GM12878 (cell line): ENCODE data around the gene KCTD12. TPM values are rescaled to one million over a fixed set of nuclear protein-coding genes. Genes with fewer than 3 reads are reported as not detected.

Experiments used
- ATAC-seq: fragments of 200-7000 bp; cut with Tn5 transposase; 3 replicates; pipeline ENCODE4 v1.9.1; 2020; ENCODE audit warnings: mild to moderate bottlenecking, moderate library complexity
- BruUV-seq: library from RNA; stranded (reverse); fragments of 400-500 nt; replicated peaks from 2 replicates; lab custom pipeline; 2021; lab: Mats Ljungman, UMichigan
- CTCF ChIA-PET: fragments of 300-600 bp; sonication (Branson Sonifier 250); formaldehyde crosslinking; extraction: SDS; loops from one replicate; lab custom pipeline; 2021; ENCODE audit warnings: inconsistent platforms; lab: Yijun Ruan, JAX
- POLR2A ChIA-PET: fragments of 350-600 bp; formaldehyde crosslinking; extraction: SDS; loops from one replicate; lab custom pipeline; 2021; ENCODE audit warnings: inconsistent platforms; lab: Charles Lee
- RAD21 ChIA-PET: fragments of 300-600 bp; sonication (Branson Sonifier 250); formaldehyde crosslinking; loops from one replicate; lab custom pipeline; 2023; ENCODE audit warnings: antibody characterized with exemption; ENCODE audit not compliant: unreplicated experiment; lab: Charles Lee
- SMC1A ChIA-PET: fragments of 300-600 bp; sonication (Branson Sonifier 250); formaldehyde crosslinking; loops from one replicate; lab custom pipeline; 2023; ENCODE audit not compliant: unreplicated experiment, uncharacterized antibody; lab: Charles Lee
- DNase-seq: peaks from one replicate; pipeline ENCODE4 v3.0.0-alpha.2; 2011; ENCODE audit warnings: low read depth, low spot score
- FAIRE-seq: peaks from 3 replicates; lab custom pipeline; 2011; peaks lifted over from hg19 to GRCh38; lab: Jason Lieb, UNC
- H2AFZ ChIP-seq: 2 replicates; pipeline ENCODE4 v1.6.0; 2011; ENCODE audit warnings: low read depth, low read length, control low read depth; ENCODE audit not compliant: control insufficient read depth
- H3K27ac ChIP-seq: 2 replicates; pipeline ENCODE4 v1.5.1; 2011; ENCODE audit warnings: control low read depth; ENCODE audit not compliant: control insufficient read depth, insufficient read depth
- H3K27me3 ChIP-seq, 2 experiments: replicated peaks in 1 of 2; 2 replicates each; pipeline versions ENCODE4 v1.6.0 to v1.6.1; 2011; ENCODE audit warnings: low read length in 1 of 2; ENCODE audit not compliant: control insufficient read depth in 2 of 2, insufficient read depth in 2 of 2
- H3K36me3 ChIP-seq, 2 experiments: 2 replicates each; pipeline ENCODE4 v1.5.1; 2011; ENCODE audit warnings: low read length in 1 of 2; ENCODE audit not compliant: control insufficient read depth in 2 of 2, insufficient read depth in 2 of 2
- H3K4me1 ChIP-seq: 2 replicates; pipeline ENCODE4 v1.6.1; 2011; ENCODE audit warnings: mild to moderate bottlenecking, low read length, moderate library complexity, mixed read lengths; ENCODE audit not compliant: control insufficient read depth, insufficient read depth
- H3K4me2 ChIP-seq: 2 replicates; pipeline ENCODE4 v1.6.0; 2011; ENCODE audit warnings: control low read depth; ENCODE audit not compliant: control insufficient read depth, insufficient read depth
- H3K4me3 ChIP-seq: fragments of 200-600 bp; sonication (generic); 2 replicates; pipeline ENCODE4 v1.5.1; 2016
- H3K79me2 ChIP-seq: 2 replicates; pipeline ENCODE4 v1.6.0; 2011; ENCODE audit warnings: low read length; ENCODE audit not compliant: control insufficient read depth, insufficient read depth
- H3K9ac ChIP-seq: 2 replicates; pipeline ENCODE4 v1.8.0; 2011; ENCODE audit warnings: low read length, control low read depth, mixed read lengths; ENCODE audit not compliant: control insufficient read depth, insufficient read depth
- H3K9me3 ChIP-seq: replicated peaks from 3 replicates; pipeline ENCODE4 v1.5.1; 2011; ENCODE audit warnings: mild to moderate bottlenecking, low read length; ENCODE audit not compliant: control insufficient read depth, insufficient read depth
- H4K20me1 ChIP-seq: 2 replicates; pipeline ENCODE4 v1.6.0; 2011; ENCODE audit not compliant: control insufficient read depth, insufficient read depth
- EGR1 ChIP-seq, 2 experiments: IDR thresholded peaks; 1 replicate in 1 of 2; 2 replicates in 1 of 2; pipeline ENCODE4 v1.6.1; 2011 to 2012; ENCODE audit warnings: low read depth in 2 of 2, low read length in 2 of 2, borderline replicate concordance in 1 of 2, mild to moderate bottlenecking in 1 of 2, moderate library complexity in 1 of 2
- WGBS: methylation state at CpG from one replicate; pipeline ENCODE4 v1.1.6; 2016; ENCODE audit warnings: low lambda C conversion rate; ENCODE audit not compliant: insufficient replicate concordance, insufficient coverage; ENCODE audit errors: missing lambda C conversion rate; 5-methylcytosine and 5-hydroxymethylcytosine counted together
- in situ Hi-C: fragments of 300-500 bp; cut with MboI; formaldehyde crosslinking; loops from 9 replicates; pipeline ENCODE4 v1.14.3; 2018; ENCODE audit warnings: mixed read lengths
- intact Hi-C: fragments of 100-400 bp; cut with micrococcal nuclease; formaldehyde crosslinking; loops from one replicate; pipeline ENCODE4 v1.14.2; 2022; ENCODE audit not compliant: unreplicated experiment
- polyA plus RNA-seq, 11 experiments: library from polyadenylated mRNA; depleted of rRNA in 4 of 11; unstranded in 6 of 11; stranded (reverse) in 5 of 11; fragments of >200 nt; fragmentation: Nextera tagmentation in 4 of 11; fragmentation: Illumina TruSeq in 1 of 11; extraction: Ambion mirVana in 4 of 11; extraction: Trizol in 1 of 11; gene quantifications; 1 replicate in 1 of 11; 2 replicates in 10 of 11; pipeline versions ENCODE4 v1.2.1 to v1.2.3, GENCODE V29; 2011 to 2016; ENCODE audit warnings: inconsistent platforms in 2 of 11, missing spikeins in 2 of 11, low read depth in 1 of 11
- total RNA-seq, 4 experiments: library from RNA; depleted of rRNA in 3 of 4; stranded (reverse); fragments of >200 nt in 3 of 4; fragmentation: Illumina TruSeq in 1 of 4; extraction: Trizol in 1 of 4; gene quantifications; 2 replicates each; pipeline versions ENCODE4 v1.2.1 to v1.2.3, GENCODE V29; 2013 to 2021
- TF ChIP-seq, protein P1 (sequence below): IDR thresholded peaks from 2 replicates; pipeline ENCODE4 v1.6.1; 2012; ENCODE audit warnings: improper control_type of control experiment, low read depth, low read length; ENCODE audit not compliant: insufficient replicate concordance

The KCTD12 gene
- total and polyA plus RNA-seq, 10 of the 15 experiments (the other 5 are each of a cell fraction or from before 2014, with no cell fraction given) = 0.24 to 2.9 (median 0.92) TPM

DNA sequence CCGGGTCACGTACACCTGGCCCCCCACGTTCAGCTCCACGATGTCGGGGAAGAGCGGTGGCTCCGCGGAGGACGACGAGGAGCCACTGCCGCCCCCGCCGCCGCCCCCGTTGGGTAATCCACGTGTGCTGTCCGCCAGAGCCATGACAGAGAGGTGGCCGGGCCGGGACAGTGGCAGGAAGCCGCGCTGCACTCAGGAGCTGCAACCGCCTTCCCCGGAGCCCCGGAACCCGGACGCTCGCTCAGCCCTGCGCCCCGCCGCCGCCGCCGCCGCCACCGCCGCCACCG, 257 bp downstream of the KCTD12 start:
- in situ Hi-C loops = no loop called here
- Histone ChIP-seq H2AFZ (peak overlapping the region; percentile 86), H3K4me2 (peak overlapping the region; percentile 93), H3K27ac (no peak overlapping the region), H3K27me3 (peaks cover 0 to 4% of the 10 kb centered on the region in 2 experiments; a peak in 2 of 4 replicates), H3K9ac (peak overlapping the region; percentile 40; the same call in 1 of the 2 replicates), H3K4me1 (no peaks in the 10 kb centered on the region), H3K36me3 (no peaks in the 10 kb centered on the region), H4K20me1 (no peaks in the 10 kb centered on the region), H3K79me2 (no peaks in the 10 kb centered on the region), H3K9me3 (no peaks in the 10 kb centered on the region; the same call in 2 of the 3 replicates), H3K4me3 (peak overlapping the region; percentile 72)
- DNase-seq = no peak
- no TSS peak for BruUV-seq
- no peak; the same call in 2 of the 3 replicates for ATAC-seq
- FAIRE-seq = no peak
- WGBS = 0% methylated on average over 11 of the region's 37 CpGs
- RAD21 ChIA-PET = interaction anchor here (1.1 kb wide), 1 partner anchor 1009 kb away, joined by 3 read pairs; no protein-coding TSS in a partner anchor
- POLR2A ChIA-PET = no interaction called here
- CTCF ChIA-PET = interaction anchor here (1.5 to 1.6 kb wide), 2 partner anchors 18 to 63 kb away, joined by 5 read pairs; no protein-coding TSS in a partner anchor
- SMC1A ChIA-PET = interaction anchor here (0.9 kb wide), 1 partner anchor 12 kb away, joined by 4 read pairs; no protein-coding TSS in a partner anchor
- TF ChIP-seq EGR1 (IDR thresholded peaks at IDR 0.05; ENCODE audit: borderline replicate concordance in 1 of 2, low read depth in 2 of 2, low read length in 2 of 2) = peak in 1 of 2 experiments; percentile 47; a peak in 1 of 3 replicates
- TF ChIP-seq, protein P1, sequence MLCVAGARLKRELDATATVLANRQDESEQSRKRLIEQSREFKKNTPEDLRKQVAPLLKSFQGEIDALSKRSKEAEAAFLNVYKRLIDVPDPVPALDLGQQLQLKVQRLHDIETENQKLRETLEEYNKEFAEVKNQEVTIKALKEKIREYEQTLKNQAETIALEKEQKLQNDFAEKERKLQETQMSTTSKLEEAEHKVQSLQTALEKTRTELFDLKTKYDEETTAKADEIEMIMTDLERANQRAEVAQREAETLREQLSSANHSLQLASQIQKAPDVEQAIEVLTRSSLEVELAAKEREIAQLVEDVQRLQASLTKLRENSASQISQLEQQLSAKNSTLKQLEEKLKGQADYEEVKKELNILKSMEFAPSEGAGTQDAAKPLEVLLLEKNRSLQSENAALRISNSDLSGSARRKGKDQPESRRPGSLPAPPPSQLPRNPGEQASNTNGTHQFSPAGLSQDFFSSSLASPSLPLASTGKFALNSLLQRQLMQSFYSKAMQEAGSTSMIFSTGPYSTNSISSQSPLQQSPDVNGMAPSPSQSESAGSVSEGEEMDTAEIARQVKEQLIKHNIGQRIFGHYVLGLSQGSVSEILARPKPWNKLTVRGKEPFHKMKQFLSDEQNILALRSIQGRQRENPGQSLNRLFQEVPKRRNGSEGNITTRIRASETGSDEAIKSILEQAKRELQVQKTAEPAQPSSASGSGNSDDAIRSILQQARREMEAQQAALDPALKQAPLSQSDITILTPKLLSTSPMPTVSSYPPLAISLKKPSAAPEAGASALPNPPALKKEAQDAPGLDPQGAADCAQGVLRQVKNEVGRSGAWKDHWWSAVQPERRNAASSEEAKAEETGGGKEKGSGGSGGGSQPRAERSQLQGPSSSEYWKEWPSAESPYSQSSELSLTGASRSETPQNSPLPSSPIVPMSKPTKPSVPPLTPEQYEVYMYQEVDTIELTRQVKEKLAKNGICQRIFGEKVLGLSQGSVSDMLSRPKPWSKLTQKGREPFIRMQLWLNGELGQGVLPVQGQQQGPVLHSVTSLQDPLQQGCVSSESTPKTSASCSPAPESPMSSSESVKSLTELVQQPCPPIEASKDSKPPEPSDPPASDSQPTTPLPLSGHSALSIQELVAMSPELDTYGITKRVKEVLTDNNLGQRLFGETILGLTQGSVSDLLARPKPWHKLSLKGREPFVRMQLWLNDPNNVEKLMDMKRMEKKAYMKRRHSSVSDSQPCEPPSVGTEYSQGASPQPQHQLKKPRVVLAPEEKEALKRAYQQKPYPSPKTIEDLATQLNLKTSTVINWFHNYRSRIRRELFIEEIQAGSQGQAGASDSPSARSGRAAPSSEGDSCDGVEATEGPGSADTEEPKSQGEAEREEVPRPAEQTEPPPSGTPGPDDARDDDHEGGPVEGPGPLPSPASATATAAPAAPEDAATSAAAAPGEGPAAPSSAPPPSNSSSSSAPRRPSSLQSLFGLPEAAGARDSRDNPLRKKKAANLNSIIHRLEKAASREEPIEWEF = no peak
- intact Hi-C loops = no loop called here
